NCI-H146 treated with DMSO at 0.1 percent for 48 hours (cell line): ENCODE measurements around the gene FIGNL2.

ENCODE experiments used
- DNase-seq: peaks from one replicate; lab custom pipeline; 2025; ENCODE audit not compliant: unreplicated experiment; lab: John Stamatoyannopoulos, UW

FIGNL2 gene

GRCh38 chr12:51874000-51874399, 25.5 kb upstream of the FIGNL2 start:
- DNase-seq, result no peak

GRCh38 chr12:51873251-51873994, 24.9 kb upstream of the FIGNL2 start:
- DNase-seq, result no peak

- no peak for DNase-seq
Measured at GRCh38 chr12:51872689-51872981, 24.1 kb upstream of the FIGNL2 start.

GRCh38 chr12:51871918-51872688, 23.6 kb upstream of the FIGNL2 start:
- DNase-seq, result no peak

GRCh38 chr12:51871126-51871525, 22.6 kb upstream of the FIGNL2 start:
- DNase-seq, result no peak

- DNase-seq, result no peak
Measured at GRCh38 chr12:51870504-51870903, 22.0 kb upstream of the FIGNL2 start.

- no peak for DNase-seq
Measured at GRCh38 chr12:51869931-51870330, 21.4 kb upstream of the FIGNL2 start.

GRCh38 chr12:51869496-51869865, 21.0 kb upstream of the FIGNL2 start:
- DNase-seq, result no peak

- peak; percentile 59 for DNase-seq
Measured at GRCh38 chr12:51868821-51869495, 20.4 kb upstream of the FIGNL2 start.

GRCh38 chr12:51867796-51868428, 19.4 kb upstream of the FIGNL2 start:
- DNase-seq, result no peak

- no peak for DNase-seq
Measured at GRCh38 chr12:51867371-51867770, 18.9 kb upstream of the FIGNL2 start.

GRCh38 chr12:51866762-51867161, 18.2 kb upstream of the FIGNL2 start:
- no peak for DNase-seq

GRCh38 chr12:51866324-51866723, 17.8 kb upstream of the FIGNL2 start:
- DNase-seq, result no peak

GRCh38 chr12:51865757-51866270, 17.3 kb upstream of the FIGNL2 start:
- DNase-seq, result no peak

GRCh38 chr12:51864833-51865670, 16.5 kb upstream of the FIGNL2 start:
- DNase-seq, result no peak

GRCh38 chr12:51863933-51864832, 15.7 kb upstream of the FIGNL2 start:
- DNase-seq, result peak; percentile 21

GRCh38 chr12:51863363-51863932, 14.9 kb upstream of the FIGNL2 start:
- DNase-seq, result no peak

GRCh38 chr12:51862947-51863346, 14.4 kb upstream of the FIGNL2 start:
- no peak for DNase-seq

GRCh38 chr12:51860986-51861385, 12.5 kb upstream of the FIGNL2 start:
- no peak for DNase-seq
